Muscle layer of colon (tissue), 2 donors: ENCODE measurements around the gene GLCCI1.

ENCODE experiments used
- H3K27ac ChIP-seq: one replicate; pipeline ENCODE4 v1.7.0; 2013; ENCODE audit warnings: low read depth, mild to moderate bottlenecking, low read length, moderate library complexity
- H3K27me3 ChIP-seq, 2 donors: one replicate each; pipeline ENCODE4 v1.7.0; 2013; ENCODE audit warnings: low read length in 2 of 2, mild to moderate bottlenecking in 2 of 2; ENCODE audit not compliant: insufficient read depth in 2 of 2, control insufficient read depth in 1 of 2
- H3K36me3 ChIP-seq: one replicate; pipeline ENCODE4 v1.7.0; 2013; ENCODE audit warnings: mild to moderate bottlenecking, low read length; ENCODE audit not compliant: insufficient read depth
- H3K4me1 ChIP-seq: one replicate; pipeline ENCODE4 v1.7.0; 2013; ENCODE audit warnings: mild to moderate bottlenecking, low read length; ENCODE audit not compliant: insufficient read depth
- H3K4me3 ChIP-seq, 2 donors: one replicate each; pipeline ENCODE4 v1.7.0; 2013; ENCODE audit warnings: low read length in 2 of 2, low read depth in 1 of 2, mild to moderate bottlenecking in 1 of 2, moderate library complexity in 1 of 2
- H3K9ac ChIP-seq: one replicate; pipeline ENCODE4 v1.7.0; 2013; ENCODE audit warnings: low read length
- H3K9me3 ChIP-seq: one replicate; pipeline ENCODE4 v1.7.0; 2013; ENCODE audit warnings: mild to moderate bottlenecking, low read length
- donor health status: abdominal sarcoma.
- donor health status: Adenocarcinoma of cecum.

GLCCI1 gene

GRCh38 chr7:8128449-8129317 is 160.1 kb downstream of the GLCCI1 start:
- Histone ChIP-seq H3K36me3 (no peaks in the 10 kb centered on the region), H3K4me1 (no peaks in the 10 kb centered on the region), H3K9me3 (no peaks in the 10 kb centered on the region), H3K4me3 (no peak overlapping the region), H3K27me3 (no peaks in the 10 kb centered on the region), H3K27ac (no peak overlapping the region), H3K9ac (no peak overlapping the region)

GRCh38 chr7:8129318-8129659 is 160.7 kb downstream of the GLCCI1 start:
- Histone ChIP-seq H3K4me3 (no peak overlapping the region), H3K9ac (no peak overlapping the region), H3K27me3 (no peaks in the 10 kb centered on the region), H3K36me3 (no peaks in the 10 kb centered on the region), H3K27ac (no peak overlapping the region), H3K4me1 (no peaks in the 10 kb centered on the region), H3K9me3 (no peaks in the 10 kb centered on the region)

- H3K9me3 ChIP-seq, result no peaks in the 10 kb centered on the region
- H3K36me3 ChIP-seq, result no peaks in the 10 kb centered on the region
- no peaks in the 10 kb centered on the region for H3K27me3 ChIP-seq
- no peak overlapping the region for H3K9ac ChIP-seq
- H3K4me3 ChIP-seq, result no peak overlapping the region
- H3K4me1 ChIP-seq, result no peaks in the 10 kb centered on the region
- no peak overlapping the region for H3K27ac ChIP-seq
Observed at GRCh38 chr7:8130663-8131062, 162.1 kb downstream of the GLCCI1 start.

GRCh38 chr7:8131694-8132605 is 163.4 kb downstream of the GLCCI1 start:
- no peak overlapping the region for H3K4me3 ChIP-seq
- H3K4me1 ChIP-seq, result no peaks in the 10 kb centered on the region
- no peak overlapping the region for H3K9ac ChIP-seq
- no peak overlapping the region for H3K27ac ChIP-seq
- H3K27me3 ChIP-seq, result no peaks in the 10 kb centered on the region
- H3K36me3 ChIP-seq, result no peaks in the 10 kb centered on the region
- no peaks in the 10 kb centered on the region for H3K9me3 ChIP-seq

- Histone ChIP-seq H3K9ac (no peak overlapping the region), H3K4me3 (no peak overlapping the region), H3K9me3 (no peaks in the 10 kb centered on the region), H3K27ac (no peak overlapping the region), H3K4me1 (no peaks in the 10 kb centered on the region), H3K36me3 (no peaks in the 10 kb centered on the region), H3K27me3 (no peaks in the 10 kb centered on the region)
Observed at GRCh38 chr7:8133188-8133848, 164.7 kb downstream of the GLCCI1 start.

- Histone ChIP-seq H3K4me1 (no peaks in the 10 kb centered on the region), H3K4me3 (no peak overlapping the region), H3K9ac (no peak overlapping the region), H3K9me3 (no peaks in the 10 kb centered on the region), H3K27me3 (no peaks in the 10 kb centered on the region), H3K27ac (no peak overlapping the region), H3K36me3 (no peaks in the 10 kb centered on the region)
Observed at GRCh38 chr7:8134089-8134733, 165.6 kb downstream of the GLCCI1 start.

- Histone ChIP-seq H3K27ac (no peak overlapping the region), H3K27me3 (no peaks in the 10 kb centered on the region), H3K9ac (no peak overlapping the region), H3K4me1 (no peaks in the 10 kb centered on the region), H3K9me3 (no peaks in the 10 kb centered on the region), H3K4me3 (no peak overlapping the region), H3K36me3 (no peaks in the 10 kb centered on the region)
Observed at GRCh38 chr7:8135417-8135816, 166.8 kb downstream of the GLCCI1 start.

GRCh38 chr7:8136051-8136730 is 167.6 kb downstream of the GLCCI1 start:
- Histone ChIP-seq H3K4me3 (no peak overlapping the region), H3K27me3 (no peaks in the 10 kb centered on the region), H3K9ac (no peak overlapping the region), H3K27ac (no peak overlapping the region), H3K4me1 (no peaks in the 10 kb centered on the region), H3K9me3 (no peaks in the 10 kb centered on the region), H3K36me3 (no peaks in the 10 kb centered on the region)
